Cortex of kidney (tissue), 1 donor: ENCODE data around the gene P2RX7.

Source experiments
- DNase-seq: peaks from one replicate; lab custom pipeline; 2025; lab: John Stamatoyannopoulos, UW

Gene P2RX7

DNA sequence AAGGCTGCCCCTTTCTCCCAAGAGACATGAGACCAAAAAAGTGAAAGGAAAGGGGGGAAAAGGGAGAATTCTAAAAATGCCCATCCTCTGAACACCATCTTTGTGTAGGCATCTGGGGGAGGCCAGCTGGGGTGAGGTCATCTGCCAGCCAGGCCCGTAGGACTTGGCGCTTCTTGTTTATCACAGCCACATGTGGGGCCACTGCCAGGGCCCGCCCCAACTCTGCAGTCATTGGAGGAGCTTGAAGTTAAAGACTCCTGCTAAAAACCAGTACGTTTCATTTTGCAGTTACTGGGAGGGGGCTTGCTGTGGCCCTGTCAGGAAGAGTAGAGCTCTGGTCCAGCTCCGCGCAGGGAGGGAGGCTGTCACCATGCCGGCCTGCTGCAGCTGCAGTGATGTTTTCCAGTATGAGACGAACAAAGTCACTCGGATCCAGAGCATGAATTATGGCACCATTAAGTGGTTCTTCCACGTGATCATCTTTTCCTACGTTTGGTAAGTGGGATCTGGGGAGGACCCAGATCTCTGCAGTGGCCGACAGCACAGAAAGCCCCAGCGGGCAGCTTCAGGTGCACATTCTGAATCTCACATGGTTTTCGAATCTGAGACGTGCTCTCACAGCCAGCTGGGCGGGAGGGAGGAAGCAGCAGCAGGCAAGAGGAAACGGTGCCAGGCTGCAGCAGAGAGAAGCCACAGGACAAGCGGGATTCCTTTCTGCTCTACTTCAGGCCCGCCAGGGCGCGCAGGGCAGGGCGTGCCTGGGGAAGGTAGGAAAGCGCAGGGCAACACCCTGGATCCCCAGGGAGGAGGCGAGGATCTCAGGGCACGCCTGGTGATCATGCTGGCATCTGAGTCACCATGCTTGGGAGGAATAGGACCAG is at the start of gene P2RX7:
P2RX7 (plus strand) TSS at position 276 of the 881 bp plus-strand sequence; CDS start at position 371, 95 bp downstream.
- DNase-seq: no peak

GRCh38 chr12:121084229-121084628 is 48.4 kb upstream of the P2RX7 start:
- DNase-seq: no peak

DNA sequence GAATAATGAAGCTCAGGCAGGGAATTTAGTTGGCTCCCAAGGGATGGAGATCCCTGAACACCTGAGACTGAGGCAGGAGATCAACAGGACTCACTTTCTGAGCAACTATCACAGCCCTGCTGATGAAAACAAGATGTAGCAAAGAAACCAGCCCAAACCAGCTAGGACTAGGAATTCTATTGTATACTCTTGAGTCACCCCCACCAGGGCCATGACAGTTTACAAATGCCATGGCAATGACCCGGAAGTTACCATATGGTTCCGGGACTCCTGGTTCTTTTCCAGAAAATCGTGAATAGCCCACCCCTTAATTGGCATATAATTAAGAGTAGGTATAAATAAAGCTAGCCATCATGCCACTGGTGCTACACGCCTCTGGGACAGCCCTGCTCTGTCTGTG is 47.6 kb upstream of the P2RX7 start:
- DNase-seq: no peak

- DNase-seq: no peak
Observed at GRCh38 chr12:121085506-121086353, 46.9 kb upstream of the P2RX7 start.

DNA sequence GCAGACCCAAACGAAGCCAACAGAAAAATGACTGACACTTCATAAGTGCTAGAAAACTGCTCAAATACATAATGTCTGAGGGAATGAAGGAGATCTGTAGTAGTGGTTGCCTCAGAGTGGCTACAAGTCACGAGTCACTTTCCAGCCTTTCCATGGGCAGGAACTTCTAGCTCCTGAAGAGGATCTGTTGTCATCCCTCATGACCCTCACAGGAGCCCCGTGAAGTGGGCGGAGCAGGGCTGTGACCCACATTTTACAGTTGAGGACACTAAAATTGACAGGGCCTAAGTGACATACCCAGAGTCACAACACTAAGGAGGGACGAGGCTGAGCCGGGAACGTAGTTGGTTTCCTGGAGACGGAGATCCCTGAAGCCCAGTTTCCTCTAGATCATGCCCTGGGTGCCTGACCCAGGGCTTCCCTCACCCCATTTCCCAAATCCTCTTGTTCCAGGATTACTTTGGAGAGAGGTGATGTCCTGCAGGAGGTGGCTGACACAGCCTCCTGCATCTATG is 45.8 kb upstream of the P2RX7 start:
- DNase-seq: no peak

DNA sequence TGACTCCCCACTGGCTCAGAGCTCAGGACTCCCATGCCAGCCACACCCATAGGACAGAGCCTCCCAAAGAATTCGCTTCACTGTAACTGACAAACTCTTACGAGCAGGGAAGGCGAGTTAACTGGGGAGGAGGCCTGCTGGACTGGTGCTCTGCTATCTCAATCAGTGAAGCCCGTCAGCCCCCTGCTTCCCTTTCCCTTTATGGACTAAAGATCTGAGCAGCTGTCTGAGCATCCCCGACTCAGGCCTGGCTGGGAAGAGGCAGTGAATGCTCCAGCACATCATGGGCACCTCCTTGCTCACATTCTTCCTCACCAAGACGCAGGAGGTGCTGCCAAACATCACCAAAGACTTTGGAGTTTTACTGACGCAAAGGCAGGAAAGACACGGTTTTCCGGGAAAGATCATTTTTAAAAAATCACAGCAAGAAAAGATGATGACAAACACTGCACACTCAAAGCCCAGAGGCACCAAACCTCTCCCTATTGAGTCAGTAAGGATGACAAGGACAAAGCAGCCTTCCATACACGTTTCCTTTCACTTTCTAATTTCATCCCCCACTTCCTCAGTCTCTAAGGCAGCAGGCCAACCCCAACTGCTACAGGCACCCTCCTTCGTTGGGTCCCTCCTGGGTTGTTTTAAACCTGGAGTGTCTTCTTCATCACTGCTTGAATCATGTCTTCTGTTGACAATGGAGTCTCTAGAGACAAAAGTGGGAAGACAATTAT is 45.0 kb upstream of the P2RX7 start:
- no peak for DNase-seq

DNA sequence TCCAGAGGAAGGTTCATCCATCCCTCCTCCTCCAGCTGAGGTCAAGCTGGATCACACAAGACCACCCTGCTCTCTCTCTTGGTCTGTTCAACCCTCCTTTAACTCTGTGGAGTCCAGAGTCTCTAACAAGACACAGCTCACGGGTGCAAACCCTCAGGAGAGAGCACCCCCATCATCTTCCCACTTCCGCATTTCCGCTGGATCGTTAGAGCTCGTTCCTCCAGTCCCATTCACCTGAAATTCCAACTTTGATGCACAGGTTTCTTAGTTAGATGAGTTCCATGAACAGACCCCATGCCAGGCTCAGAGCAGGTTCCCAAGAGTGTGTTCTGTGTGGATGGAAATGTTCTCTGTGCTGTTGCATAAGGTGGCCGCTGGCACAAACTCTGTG is 44.5 kb upstream of the P2RX7 start:
- DNase-seq: no peak

DNA sequence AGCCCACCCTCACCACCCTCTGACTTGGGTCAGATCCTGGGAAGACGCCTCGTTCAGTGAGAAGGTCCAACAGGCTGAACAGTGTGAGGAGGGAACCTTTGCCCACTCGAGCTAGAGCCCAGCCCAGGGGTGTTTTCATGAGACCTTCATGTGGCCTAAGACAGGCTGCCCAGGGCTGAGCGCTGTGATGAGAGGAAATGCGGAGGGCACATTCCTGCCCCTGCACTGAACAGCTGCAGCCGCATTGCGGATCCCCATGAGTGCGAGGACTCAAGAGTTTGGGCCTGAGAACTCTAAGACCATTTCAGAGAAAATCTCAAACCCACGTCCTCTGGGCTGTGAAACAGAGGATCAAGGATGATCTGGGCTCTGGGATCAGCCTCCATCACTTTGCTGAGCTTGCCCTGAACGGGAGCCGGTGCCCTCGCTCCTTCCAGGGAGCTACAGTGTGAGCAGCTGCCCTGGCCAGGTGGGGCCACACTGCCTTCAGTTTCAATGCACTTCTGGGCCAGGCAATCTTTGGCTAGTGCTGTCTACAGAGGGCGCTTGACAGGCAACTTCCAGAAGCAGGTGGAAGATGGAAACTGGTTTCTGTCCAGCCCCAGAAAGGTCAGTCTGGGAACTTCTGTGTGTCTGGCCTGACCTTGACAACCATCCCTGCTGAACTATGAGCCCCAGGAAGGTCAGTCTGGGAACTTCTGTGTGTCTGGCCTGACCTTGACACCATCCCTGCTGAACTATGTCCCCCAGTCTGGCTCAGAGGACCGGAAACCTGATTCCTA is 43.5 kb upstream of the P2RX7 start:
- no peak for DNase-seq

GRCh38 chr12:121089813-121090430 is 42.8 kb upstream of the P2RX7 start:
- no peak for DNase-seq

GRCh38 chr12:121090586-121091514 is 41.8 kb upstream of the P2RX7 start:
- no peak for DNase-seq

DNA sequence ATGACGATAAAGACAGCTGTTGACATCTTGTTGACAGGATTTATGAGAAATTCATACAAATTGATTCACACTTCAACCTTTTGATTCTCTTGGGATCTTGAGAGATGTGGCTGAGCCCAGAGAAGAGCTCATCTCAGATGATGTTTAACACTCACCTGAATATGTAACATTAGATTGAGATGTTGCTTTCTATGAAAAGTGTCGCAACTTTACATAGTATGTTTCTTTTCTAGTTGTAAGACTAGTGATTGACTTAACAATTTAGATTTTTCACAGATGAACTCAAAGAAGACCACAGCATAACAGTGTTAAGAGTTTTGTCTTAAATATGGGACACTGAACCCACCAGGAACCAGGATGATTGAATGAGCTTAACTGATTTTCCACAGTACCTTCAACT is 40.6 kb upstream of the P2RX7 start:
- DNase-seq: no peak

GRCh38 chr12:121093487-121093891 is 39.2 kb upstream of the P2RX7 start:
- no peak for DNase-seq

DNA sequence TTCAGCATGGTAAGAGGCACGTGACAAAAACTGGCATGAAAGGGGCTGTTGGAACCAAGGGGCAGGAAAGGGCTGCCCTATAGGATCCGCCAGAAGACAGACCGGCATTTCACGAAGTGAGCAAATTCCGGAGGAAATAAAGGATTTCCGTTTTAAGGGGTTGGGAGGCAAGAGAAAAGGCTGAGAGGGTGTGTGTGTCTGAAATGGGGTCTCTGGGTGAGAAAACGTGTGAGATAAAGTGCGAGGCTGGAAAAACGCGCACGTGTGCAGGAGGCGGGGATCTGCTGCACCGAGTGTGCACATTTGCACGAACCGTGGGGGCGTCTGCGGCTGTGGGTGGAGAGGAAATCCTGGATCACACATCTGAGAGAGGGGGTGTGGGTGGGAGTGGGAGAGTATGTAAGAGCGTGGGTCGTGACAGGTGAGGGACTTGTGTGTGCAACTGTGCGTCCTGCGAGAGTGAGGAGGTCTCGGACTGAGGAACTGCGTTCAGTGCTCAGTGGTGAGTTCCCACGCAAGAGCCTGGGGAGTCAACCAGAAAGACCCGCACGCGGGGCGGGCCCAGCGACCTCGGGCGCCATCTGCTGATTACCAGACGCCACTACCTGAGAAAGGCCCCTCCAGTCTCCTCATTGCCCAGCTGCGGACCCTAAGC is 37.0 kb upstream of the P2RX7 start:
- no peak for DNase-seq

GRCh38 chr12:121096199-121096798 is 36.4 kb upstream of the P2RX7 start:
- no peak for DNase-seq

DNA sequence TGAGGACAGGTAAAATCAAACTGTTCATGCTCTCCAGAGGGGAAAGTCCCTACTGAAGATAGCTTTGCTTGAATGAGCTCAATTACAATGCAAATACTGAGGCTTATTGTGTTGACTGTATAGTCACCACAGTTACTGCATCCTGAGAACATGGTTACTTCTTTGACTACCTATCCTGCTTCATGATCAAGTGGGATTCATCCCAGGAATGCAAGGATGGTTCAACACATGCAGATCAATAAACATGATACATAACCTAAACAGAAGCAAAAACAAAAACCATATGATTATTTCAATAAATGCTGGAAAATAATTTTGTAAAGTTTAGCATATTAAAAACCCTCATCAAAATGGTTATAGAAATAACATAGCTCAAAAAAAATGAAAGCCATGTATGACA is 32.9 kb upstream of the P2RX7 start:
- no peak for DNase-seq

GRCh38 chr12:121102307-121102706 is 30.4 kb upstream of the P2RX7 start:
- DNase-seq: no peak

GRCh38 chr12:121107681-121108080 is 25.0 kb upstream of the P2RX7 start:
- no peak for DNase-seq

DNA sequence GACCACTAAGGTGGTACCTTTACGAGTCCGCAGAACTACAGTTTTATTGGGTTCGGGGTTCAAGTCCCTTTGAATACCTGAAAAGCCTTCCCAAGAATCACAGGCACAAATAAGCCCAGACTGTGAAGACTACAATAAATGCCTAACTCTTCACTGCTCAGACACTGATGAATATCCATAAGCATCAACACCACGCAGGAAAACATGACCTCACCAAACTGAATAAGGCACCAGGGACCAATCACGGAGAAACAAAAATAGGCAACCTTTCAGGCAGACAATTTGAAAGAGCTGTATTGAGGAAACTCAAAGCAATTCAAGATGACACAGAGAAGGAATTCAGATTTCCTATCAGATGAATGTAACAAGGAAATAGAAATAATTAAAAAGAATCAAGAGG is 24.2 kb upstream of the P2RX7 start:
- DNase-seq: no peak
